A673 (cell line): ENCODE data around the gene ERGIC1.

Source experiments
- CTCF ChIP-seq: fragments of 300-800, 200-600 bp; sonication (generic); conservative IDR thresholded peaks from 2 replicates; pipeline ENCODE4 v1.5.1; 2017; ENCODE audit warnings: low read depth, mild to moderate bottlenecking, antibody characterized with exemption, low read length, moderate library complexity, mixed read lengths
- EZH2 ChIP-seq: fragments of 200-600 bp; sonication (generic); IDR thresholded peaks from 2 replicates; pipeline ENCODE4 v1.6.1; 2017; ENCODE audit warnings: borderline replicate concordance, low read depth, mild to moderate bottlenecking, mixed read lengths, antibody characterized with exemption, low read length; ENCODE audit not compliant: poor library complexity, severe bottlenecking

- TF ChIP-seq EZH2, result no peak
- TF ChIP-seq CTCF, result no peak
Measured at GRCh38 chr5:172936401-172936800, 102.3 kb downstream of the ERGIC1 start.
